Measurements from ENCODE around the gene SLC5A11.
A peak's percentile ranks its signal among the peaks of the same experiment; 100 is the strongest.

DNA sequence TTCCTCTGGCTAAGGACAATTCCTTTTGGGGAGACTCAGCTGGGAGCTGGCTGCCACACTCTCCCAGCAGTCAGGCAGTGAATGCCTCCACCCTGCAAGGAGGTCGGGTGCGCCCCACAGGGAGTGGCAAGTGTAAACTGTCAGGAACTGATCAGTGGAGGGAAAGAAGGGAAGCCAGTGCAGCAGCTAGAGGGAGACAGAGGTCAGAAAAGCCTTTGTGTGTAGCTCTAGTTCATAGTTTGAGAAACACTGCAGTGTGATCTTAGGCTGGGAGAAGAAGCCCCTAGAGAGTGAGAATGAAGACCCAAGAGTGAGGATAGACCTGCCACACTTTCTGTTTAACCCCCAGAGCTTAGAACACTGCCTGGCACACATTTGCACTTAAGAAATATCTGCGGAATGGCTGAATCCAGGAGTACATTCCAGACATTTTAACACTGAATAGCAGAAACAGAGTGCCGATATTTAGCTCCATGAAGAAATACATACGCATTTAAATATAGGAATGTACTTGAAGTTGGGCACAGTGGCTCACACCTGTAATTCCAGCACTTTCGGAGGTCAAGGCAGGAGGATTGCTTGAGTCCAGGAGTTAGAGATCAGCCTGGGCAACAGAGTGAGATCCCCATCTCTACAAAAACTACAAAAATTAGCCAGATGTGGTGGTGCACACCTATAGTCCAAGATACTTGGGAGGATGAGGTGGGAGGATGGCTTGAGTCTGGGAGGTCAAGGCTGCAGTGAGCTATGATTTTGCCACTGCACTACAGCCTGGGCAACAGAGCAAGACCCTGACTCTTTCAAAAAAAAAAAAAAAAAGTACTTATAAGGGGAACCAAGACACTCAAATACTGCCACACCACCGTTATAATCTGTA is 11.1 kb upstream of the SLC5A11 start:
- TF ChIP-seq, protein P1, sequence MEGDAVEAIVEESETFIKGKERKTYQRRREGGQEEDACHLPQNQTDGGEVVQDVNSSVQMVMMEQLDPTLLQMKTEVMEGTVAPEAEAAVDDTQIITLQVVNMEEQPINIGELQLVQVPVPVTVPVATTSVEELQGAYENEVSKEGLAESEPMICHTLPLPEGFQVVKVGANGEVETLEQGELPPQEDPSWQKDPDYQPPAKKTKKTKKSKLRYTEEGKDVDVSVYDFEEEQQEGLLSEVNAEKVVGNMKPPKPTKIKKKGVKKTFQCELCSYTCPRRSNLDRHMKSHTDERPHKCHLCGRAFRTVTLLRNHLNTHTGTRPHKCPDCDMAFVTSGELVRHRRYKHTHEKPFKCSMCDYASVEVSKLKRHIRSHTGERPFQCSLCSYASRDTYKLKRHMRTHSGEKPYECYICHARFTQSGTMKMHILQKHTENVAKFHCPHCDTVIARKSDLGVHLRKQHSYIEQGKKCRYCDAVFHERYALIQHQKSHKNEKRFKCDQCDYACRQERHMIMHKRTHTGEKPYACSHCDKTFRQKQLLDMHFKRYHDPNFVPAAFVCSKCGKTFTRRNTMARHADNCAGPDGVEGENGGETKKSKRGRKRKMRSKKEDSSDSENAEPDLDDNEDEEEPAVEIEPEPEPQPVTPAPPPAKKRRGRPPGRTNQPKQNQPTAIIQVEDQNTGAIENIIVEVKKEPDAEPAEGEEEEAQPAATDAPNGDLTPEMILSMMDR (IDR thresholded peaks at IDR 0.05; ENCODE audit: poor library complexity): peak; percentile 67
- TF ChIP-seq EZH2 (IDR thresholded peaks at IDR 0.05; ENCODE audit: borderline replicate concordance): no peak

Data from hepatocyte (in vitro differentiated cells).